Ishikawa (cell line): Measurements from ENCODE around the gene FAM3A.
A peak's percentile ranks its signal among the peaks of the same experiment; 100 is the strongest.

Source experiments
- CEBPB ChIP-seq: IDR thresholded peaks from 2 replicates; pipeline ENCODE4 v1.6.1; 2012
- CREB1 ChIP-seq: IDR thresholded peaks from 2 replicates; pipeline ENCODE4 v1.6.1; 2012; ENCODE audit warnings: low read depth
- EGR1 ChIP-seq: IDR thresholded peaks from 2 replicates; pipeline ENCODE4 v1.6.1; 2012
- EP300 ChIP-seq: IDR thresholded peaks from 2 replicates; pipeline ENCODE4 v1.6.1; 2012; ENCODE audit warnings: borderline replicate concordance
- FOXM1 ChIP-seq: IDR thresholded peaks from 2 replicates; pipeline ENCODE4 v1.6.1; 2012; ENCODE audit warnings: low read depth, borderline replicate concordance
- NFIC ChIP-seq: IDR thresholded peaks from 2 replicates; pipeline ENCODE4 v1.6.1; 2012
- RAD21 ChIP-seq: IDR thresholded peaks from 2 replicates; pipeline ENCODE4 v1.6.1; 2012; ENCODE audit warnings: low read depth
- TAF1 ChIP-seq: IDR thresholded peaks from 2 replicates; pipeline ENCODE4 v1.6.1; 2012; ENCODE audit warnings: low read depth, mild to moderate bottlenecking
- TCF12 ChIP-seq: IDR thresholded peaks from 2 replicates; pipeline ENCODE4 v1.6.1; 2012; ENCODE audit warnings: low read depth
- TEAD4 ChIP-seq: IDR thresholded peaks from 2 replicates; pipeline ENCODE4 v1.6.1; 2012
- YY1 ChIP-seq: IDR thresholded peaks from 2 replicates; pipeline ENCODE4 v1.6.1; 2012; ENCODE audit warnings: low read depth
- ZBTB7A ChIP-seq: IDR thresholded peaks from 2 replicates; pipeline ENCODE4 v1.6.1; 2012; ENCODE audit warnings: low read depth
- TF ChIP-seq, protein P1 (sequence below): IDR thresholded peaks from 2 replicates; pipeline ENCODE4 v1.6.1; 2012
- TF ChIP-seq, protein P2 (sequence below): IDR thresholded peaks from 2 replicates; pipeline ENCODE4 v1.6.1; 2012; ENCODE audit warnings: low read depth, mild to moderate bottlenecking
- TF ChIP-seq, protein P3 (sequence below): IDR thresholded peaks from 2 replicates; pipeline ENCODE4 v1.6.1; 2012

FAM3A gene

DNA sequence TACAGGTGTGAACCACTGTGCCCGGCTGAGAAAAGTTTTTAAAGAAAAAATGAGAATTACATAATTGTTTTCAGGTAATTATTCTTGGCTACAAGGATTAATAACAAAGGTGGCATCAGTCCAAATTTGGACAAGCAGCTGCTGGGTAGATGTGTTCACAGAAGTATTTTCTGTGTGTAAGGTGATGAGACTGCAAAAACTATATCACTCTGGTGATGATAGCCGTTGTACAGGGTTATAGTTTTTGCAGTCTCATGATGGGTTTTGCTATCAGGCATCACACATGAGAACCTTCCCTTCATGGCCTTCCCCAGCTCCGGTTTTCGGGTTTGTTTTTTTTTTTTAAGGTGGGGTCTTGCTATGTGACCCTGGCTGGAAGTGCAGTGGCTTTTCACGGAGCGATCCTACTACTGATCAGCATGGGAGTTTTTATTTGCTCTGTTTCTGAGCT, 20.5 kb downstream of the FAM3A start:
- no peak for TF ChIP-seq NFIC
- TF ChIP-seq, protein P1, sequence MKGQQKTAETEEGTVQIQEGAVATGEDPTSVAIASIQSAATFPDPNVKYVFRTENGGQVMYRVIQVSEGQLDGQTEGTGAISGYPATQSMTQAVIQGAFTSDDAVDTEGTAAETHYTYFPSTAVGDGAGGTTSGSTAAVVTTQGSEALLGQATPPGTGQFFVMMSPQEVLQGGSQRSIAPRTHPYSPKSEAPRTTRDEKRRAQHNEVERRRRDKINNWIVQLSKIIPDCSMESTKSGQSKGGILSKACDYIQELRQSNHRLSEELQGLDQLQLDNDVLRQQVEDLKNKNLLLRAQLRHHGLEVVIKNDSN, result no peak
- TF ChIP-seq, protein P2, sequence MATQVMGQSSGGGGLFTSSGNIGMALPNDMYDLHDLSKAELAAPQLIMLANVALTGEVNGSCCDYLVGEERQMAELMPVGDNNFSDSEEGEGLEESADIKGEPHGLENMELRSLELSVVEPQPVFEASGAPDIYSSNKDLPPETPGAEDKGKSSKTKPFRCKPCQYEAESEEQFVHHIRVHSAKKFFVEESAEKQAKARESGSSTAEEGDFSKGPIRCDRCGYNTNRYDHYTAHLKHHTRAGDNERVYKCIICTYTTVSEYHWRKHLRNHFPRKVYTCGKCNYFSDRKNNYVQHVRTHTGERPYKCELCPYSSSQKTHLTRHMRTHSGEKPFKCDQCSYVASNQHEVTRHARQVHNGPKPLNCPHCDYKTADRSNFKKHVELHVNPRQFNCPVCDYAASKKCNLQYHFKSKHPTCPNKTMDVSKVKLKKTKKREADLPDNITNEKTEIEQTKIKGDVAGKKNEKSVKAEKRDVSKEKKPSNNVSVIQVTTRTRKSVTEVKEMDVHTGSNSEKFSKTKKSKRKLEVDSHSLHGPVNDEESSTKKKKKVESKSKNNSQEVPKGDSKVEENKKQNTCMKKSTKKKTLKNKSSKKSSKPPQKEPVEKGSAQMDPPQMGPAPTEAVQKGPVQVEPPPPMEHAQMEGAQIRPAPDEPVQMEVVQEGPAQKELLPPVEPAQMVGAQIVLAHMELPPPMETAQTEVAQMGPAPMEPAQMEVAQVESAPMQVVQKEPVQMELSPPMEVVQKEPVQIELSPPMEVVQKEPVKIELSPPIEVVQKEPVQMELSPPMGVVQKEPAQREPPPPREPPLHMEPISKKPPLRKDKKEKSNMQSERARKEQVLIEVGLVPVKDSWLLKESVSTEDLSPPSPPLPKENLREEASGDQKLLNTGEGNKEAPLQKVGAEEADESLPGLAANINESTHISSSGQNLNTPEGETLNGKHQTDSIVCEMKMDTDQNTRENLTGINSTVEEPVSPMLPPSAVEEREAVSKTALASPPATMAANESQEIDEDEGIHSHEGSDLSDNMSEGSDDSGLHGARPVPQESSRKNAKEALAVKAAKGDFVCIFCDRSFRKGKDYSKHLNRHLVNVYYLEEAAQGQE, result no peak
- TF ChIP-seq RAD21, result no peak
- no peak for TF ChIP-seq TCF12
- no peak for TF ChIP-seq EP300
- TF ChIP-seq FOXM1, result no peak
- no peak for TF ChIP-seq YY1
- TF ChIP-seq CEBPB, result no peak
- TF ChIP-seq, protein P3, sequence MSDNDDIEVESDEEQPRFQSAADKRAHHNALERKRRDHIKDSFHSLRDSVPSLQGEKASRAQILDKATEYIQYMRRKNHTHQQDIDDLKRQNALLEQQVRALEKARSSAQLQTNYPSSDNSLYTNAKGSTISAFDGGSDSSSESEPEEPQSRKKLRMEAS, result no peak
- no peak for TF ChIP-seq EGR1
- TF ChIP-seq TEAD4, result no peak
- no peak for TF ChIP-seq ZBTB7A
- TF ChIP-seq TAF1, result no peak

DNA sequence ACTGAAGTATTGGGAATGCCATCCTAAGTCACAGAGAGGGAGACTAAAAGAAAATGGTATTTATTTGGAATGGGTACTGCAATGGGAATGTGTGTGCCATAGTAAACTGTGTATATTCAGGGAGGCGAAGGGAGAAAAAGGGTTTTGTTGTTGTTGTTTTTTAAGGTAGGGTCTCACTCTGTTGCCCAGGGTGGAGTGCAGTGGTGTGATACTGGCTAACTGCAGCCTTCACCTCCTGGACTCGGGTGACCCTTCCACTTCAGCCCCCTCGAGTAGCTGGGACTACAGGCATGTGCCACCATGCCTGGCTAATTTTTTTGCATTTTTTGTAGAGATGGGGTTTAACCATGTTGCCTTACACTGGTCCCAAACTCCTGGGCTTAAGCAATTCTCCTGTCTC, 21.3 kb downstream of the FAM3A start:
- TF ChIP-seq EGR1 (no peak), CEBPB (no peak), CREB1 (no peak), EP300 (no peak), TAF1 (no peak), TCF12 (no peak), RAD21 (no peak)
- TF ChIP-seq, protein P3, result no peak
- TF ChIP-seq, protein P2, result no peak
- TF ChIP-seq, protein P1, result no peak

DNA sequence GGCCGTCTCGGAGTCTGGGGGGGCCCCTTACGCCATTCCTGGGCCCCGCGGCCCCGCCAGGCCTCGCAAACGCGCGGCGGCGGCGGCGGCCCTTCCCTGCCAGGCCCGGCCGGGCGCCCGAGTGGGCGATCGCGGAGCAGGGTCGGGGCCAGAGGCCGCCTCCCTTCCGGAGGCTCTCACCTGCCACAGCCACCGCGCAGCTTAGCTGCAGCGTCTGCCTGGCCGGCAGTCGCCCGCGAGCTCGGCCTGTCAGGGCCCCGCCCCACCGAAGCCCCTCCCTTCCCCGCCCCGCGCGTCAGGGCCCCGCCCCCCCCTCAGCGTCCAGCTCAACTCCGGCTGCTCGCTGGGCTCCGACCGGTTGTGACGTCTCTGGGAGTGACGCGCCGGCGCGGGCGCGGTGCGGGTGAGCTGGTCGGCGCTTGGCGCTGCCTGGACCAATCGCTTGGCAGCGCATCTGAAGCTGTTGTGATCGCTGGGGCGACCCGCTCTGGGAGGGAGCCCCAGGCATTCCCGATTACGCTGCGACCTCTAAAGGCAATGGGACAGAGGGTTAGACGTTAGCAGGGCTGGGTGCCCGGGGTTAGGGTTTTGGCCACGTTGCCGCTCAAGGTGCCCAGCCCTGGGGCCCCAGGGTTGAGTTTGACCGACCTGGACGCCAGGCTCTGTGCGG, 25.5 kb downstream of the FAM3A start, which contains the start of gene SLC10A3:
Gene SLC10A3 (minus strand): TSS at position 216 of the 670 bp plus-strand sequence. CDS start 1,689 bp downstream, outside the sequence.
- no peak for TF ChIP-seq YY1
- peak; percentile 64 for TF ChIP-seq CREB1
- TF ChIP-seq, protein P1, result no peak
- TF ChIP-seq TAF1, result peak; percentile 68; the same call in 1 of the 2 replicates

DNA sequence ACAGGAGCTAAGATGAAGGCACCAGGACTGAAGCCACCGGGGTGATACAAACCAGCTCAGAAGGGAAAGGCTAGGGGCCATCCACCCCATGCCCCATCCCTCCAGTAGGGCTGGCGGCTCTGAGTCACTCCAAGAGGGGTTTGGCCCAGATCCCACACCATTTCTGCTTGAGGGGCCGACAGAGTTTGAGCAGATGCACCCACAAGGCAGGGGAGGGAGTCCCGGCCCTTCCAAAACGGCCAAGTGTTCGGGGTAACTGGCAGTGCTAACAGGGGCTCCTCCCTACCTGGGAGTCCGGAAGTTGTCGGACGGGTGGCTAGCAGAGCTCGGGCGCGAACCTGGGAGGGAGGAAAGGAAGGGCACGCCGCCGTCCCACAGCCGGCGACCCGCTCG, 26.0 kb downstream of the FAM3A start:
- TF ChIP-seq EP300 (no peak), EGR1 (no peak), CEBPB (no peak), YY1 (no peak), NFIC (no peak), FOXM1 (no peak), CREB1 (no peak), TCF12 (no peak), TAF1 (no peak), TEAD4 (no peak), RAD21 (no peak)
- TF ChIP-seq, protein P2, result no peak
- TF ChIP-seq, protein P3, result no peak
- TF ChIP-seq, protein P1, result no peak
